Peyer's patch (tissue), 4 donors: ENCODE measurements around the gene CTNS. TPM values are rescaled to one million over a fixed set of nuclear protein-coding genes. Genes with fewer than 3 reads are reported as not detected.

ENCODE experiments used
- DNase-seq, 3 donors: peaks; one replicate each; pipeline ENCODE4 v3.0.0-alpha.2; 2017 to 2019
- H3K27ac ChIP-seq, 4 donors: fragments of 200-600 bp; sonication (generic); one replicate each; pipeline ENCODE4 v1.5.1; 2016 to 2019
- H3K27me3 ChIP-seq, 2 donors: fragments of 200-600 bp; sonication (generic); one replicate each; pipeline ENCODE4 v1.5.1; 2019
- H3K36me3 ChIP-seq, 3 donors: fragments of 200-600 bp; sonication (generic); one replicate each; pipeline ENCODE4 v1.5.1; 2016 to 2019
- H3K4me1 ChIP-seq, 4 donors: fragments of 200-600 bp; sonication (generic); one replicate each; pipeline ENCODE4 v1.5.1; 2016 to 2019
- H3K4me3 ChIP-seq, 4 donors: fragments of 200-600 bp; sonication (generic); 1 replicate in 3 of 4; 2 replicates in 1 of 4; pipeline ENCODE4 v1.5.1; 2016 to 2019; ENCODE audit warnings: mild to moderate bottlenecking in 1 of 4
- H3K9me3 ChIP-seq, 4 donors: fragments of 200-600 bp; sonication (generic); one replicate each; pipeline ENCODE4 v1.5.1; 2016 to 2019; ENCODE audit warnings: mild to moderate bottlenecking in 1 of 4
- POLR2A ChIP-seq, 2 donors: fragments of 450-650 bp; IDR thresholded peaks; one replicate each; pipeline ENCODE4 v1.5.1; 2017; ENCODE audit warnings: antibody characterized with exemption in 2 of 2, mild to moderate bottlenecking in 2 of 2, moderate library complexity in 2 of 2
- total RNA-seq, 4 donors: library from RNA; depleted of rRNA; stranded (reverse); fragments of >200 nt; gene quantifications; one replicate each; pipeline ENCODE4 v1.1.0, GENCODE V29; 2016
- TF ChIP-seq, protein P1 (sequence below), 6 experiments: fragments of 450-650 bp in 4 of 6; fragments of 200-600 bp in 2 of 6; sonication (generic) in 1 of 6; IDR thresholded peaks; one replicate each; pipeline ENCODE4 v1.5.1; 2017 to 2019; ENCODE audit warnings: antibody characterized with exemption in 6 of 6, mild to moderate bottlenecking in 3 of 6, moderate library complexity in 1 of 6

The CTNS gene
- total RNA-seq, 4 donors from 2014 or later = 21.5 to 30.1 (median 27.7) TPM

DNA sequence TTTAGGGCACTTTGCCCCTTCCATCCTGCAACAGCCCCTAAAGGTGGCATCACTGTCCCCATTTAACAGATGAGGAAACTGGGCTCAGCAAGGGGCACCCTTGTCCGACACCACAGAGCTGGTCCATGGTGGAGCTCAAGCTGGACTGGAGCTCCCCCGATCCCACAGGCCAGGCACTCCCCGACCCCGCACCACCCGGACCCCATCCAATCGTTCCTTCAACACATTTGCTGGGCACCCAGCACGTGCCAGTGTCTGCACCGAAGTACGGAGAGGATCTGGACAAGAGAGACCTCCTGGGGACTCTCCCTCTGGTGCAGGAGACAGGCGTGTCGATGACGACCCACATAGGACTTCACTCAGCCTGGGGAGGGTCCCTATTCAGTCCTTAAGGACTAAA is 45.5 kb downstream of the CTNS start:
- Histone ChIP-seq H3K36me3 (no peaks in the 10 kb centered on the region), H3K9me3 (no peaks in the 10 kb centered on the region)

DNA sequence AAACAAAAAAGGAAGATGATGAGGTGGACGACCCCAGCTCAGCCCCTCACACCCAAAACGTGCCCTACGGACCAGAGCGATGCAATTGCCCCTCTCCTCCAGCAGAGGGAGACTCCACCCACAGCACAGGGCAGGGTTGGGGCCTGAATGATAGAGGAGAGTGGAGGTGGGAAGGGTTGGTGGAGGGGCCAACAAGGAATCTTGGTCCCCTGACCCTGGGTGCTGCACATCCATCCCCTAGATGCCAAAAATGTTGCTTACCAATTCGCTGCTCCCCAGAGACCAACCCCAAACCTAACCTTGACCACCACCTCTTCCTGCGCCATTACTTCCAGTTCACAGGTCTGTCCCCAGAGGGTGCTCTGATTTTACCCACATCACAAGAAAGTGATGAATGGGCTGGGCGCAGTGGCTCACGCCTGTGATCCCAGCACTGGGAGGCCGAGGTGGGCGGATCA is 46.5 kb downstream of the CTNS start:
- Histone ChIP-seq H3K36me3 (no peaks in the 10 kb centered on the region), H3K9me3 (no peaks in the 10 kb centered on the region), H3K27me3 (no peaks in the 10 kb centered on the region), H3K4me3 (no peak overlapping the region), H3K4me1 (no peaks in the 10 kb centered on the region), H3K27ac (peak overlapping the region in 1 of 4 donors; percentile 19)
- no peak for TF ChIP-seq POLR2A (IDR thresholded peaks at IDR 0.05)
- TF ChIP-seq, protein P1, sequence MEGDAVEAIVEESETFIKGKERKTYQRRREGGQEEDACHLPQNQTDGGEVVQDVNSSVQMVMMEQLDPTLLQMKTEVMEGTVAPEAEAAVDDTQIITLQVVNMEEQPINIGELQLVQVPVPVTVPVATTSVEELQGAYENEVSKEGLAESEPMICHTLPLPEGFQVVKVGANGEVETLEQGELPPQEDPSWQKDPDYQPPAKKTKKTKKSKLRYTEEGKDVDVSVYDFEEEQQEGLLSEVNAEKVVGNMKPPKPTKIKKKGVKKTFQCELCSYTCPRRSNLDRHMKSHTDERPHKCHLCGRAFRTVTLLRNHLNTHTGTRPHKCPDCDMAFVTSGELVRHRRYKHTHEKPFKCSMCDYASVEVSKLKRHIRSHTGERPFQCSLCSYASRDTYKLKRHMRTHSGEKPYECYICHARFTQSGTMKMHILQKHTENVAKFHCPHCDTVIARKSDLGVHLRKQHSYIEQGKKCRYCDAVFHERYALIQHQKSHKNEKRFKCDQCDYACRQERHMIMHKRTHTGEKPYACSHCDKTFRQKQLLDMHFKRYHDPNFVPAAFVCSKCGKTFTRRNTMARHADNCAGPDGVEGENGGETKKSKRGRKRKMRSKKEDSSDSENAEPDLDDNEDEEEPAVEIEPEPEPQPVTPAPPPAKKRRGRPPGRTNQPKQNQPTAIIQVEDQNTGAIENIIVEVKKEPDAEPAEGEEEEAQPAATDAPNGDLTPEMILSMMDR (IDR thresholded peaks at IDR 0.05) = peak; percentile 78 to 90 (median 83)
- peak in 2 of 3 donors; percentile 52 to 71 for DNase-seq

More for the DNA sequence above, 45.5 kb downstream of the CTNS start:
- Histone ChIP-seq H3K27ac (no peak overlapping the region), H3K4me1 (no peaks in the 10 kb centered on the region), H3K27me3 (no peaks in the 10 kb centered on the region), H3K4me3 (no peak overlapping the region)
- no peak for DNase-seq
- TF ChIP-seq, protein P1 (IDR thresholded peaks at IDR 0.05) = no peak

DNA sequence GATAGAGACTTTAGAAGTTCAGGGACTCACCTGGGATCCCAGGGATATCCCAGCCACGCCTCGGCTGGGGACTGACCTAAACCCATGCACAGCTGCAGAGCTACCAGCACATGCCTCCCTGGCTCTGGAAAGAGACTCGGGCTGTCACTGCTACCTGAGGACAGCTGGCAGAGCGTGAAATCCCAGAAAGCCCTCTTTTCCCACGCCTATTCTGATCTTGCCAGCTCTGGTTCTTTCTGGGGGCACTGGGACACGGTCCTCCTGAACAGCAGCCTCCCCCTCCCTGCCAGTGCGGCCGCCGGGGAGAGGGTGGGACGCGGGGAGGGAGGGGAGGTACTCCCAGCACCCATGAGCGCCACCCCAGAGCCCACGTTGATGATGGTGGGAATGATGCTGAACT is 48.6 kb downstream of the CTNS start:
- Histone ChIP-seq H3K27me3 (no peaks in the 10 kb centered on the region), H3K4me3 (no peak overlapping the region), H3K36me3 (peaks cover 0 to 1% (median 0%) of the 10 kb centered on the region in 3 donors), H3K4me1 (peaks cover 0 to 6% (median 0%) of the 10 kb centered on the region in 4 donors), H3K27ac (peak overlapping the region in 1 of 4 donors; percentile 50), H3K9me3 (no peaks in the 10 kb centered on the region)
- no peak for DNase-seq
- no peak for TF ChIP-seq POLR2A (IDR thresholded peaks at IDR 0.05)
- TF ChIP-seq, protein P1 (IDR thresholded peaks at IDR 0.05) = no peak

DNA sequence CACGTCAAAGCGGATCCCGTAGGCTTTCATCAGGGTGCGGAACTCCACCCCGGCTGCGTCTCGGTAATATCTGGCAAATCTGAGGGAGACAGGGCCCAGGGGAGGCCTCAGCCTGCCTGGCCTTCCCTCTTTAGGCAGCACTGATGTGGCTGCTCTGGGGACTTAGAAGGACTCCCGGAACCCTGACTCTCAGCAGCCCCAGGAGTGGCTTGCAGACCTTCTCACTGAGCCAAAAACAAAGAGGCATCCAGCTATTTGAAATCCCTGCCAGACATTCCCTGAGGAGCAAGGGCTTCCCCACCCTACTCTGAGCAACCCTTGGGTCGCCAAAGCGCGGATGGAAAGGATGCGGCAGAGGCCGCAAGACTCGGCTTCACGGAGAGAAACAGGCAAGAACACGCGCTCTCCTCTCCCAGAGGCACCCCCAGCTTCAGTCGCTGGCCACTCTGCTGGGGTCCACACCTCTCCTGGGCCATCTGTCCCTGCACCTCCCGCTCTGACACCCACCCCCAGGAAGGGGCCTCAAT is 51.5 kb downstream of the CTNS start:
- peaks cover 0 to 4% (median 0%) of the 10 kb centered on the region in 3 donors for H3K36me3 ChIP-seq
- no peak overlapping the region for H3K4me3 ChIP-seq
- no peak for DNase-seq
- H3K4me1 ChIP-seq = peaks cover 0 to 7% (median 1%) of the 10 kb centered on the region in 4 donors
- H3K9me3 ChIP-seq = no peaks in the 10 kb centered on the region
- no peaks in the 10 kb centered on the region for H3K27me3 ChIP-seq
- peak overlapping the region in 1 of 4 donors; percentile 43 for H3K27ac ChIP-seq
- TF ChIP-seq, protein P1 (IDR thresholded peaks at IDR 0.05) = no peak
- no peak for TF ChIP-seq POLR2A (IDR thresholded peaks at IDR 0.05)

DNA sequence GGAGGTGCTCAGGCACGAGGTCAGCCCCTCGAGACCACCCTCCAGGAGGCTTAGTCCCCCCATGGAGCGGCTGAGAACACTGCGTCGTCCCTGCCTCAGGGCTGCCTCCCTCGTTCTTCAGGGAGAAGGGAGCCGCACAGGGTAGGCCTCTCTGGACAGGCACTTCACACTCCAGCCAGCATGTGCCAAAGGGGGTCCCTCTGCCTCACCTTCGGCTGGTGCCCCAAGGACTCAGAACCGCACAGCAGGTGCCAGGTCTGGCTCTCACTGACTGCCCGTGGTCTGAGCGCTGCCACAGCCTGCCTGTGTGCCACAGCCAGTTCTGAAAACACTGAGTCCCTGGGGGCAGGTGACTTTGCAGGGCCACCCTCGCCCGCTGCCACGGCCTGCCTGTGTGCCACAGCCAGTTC is 52.3 kb downstream of the CTNS start:
- TF ChIP-seq, protein P1 (IDR thresholded peaks at IDR 0.05) = no peak
- no peak for TF ChIP-seq POLR2A (IDR thresholded peaks at IDR 0.05)
- Histone ChIP-seq H3K4me1 (peaks cover 0 to 7% (median 3%) of the 10 kb centered on the region in 4 donors), H3K27me3 (no peaks in the 10 kb centered on the region)

More for the DNA sequence above, 52.3 kb downstream of the CTNS start:
- Histone ChIP-seq H3K9me3 (no peaks in the 10 kb centered on the region), H3K27ac (peak overlapping the region in 1 of 4 donors; percentile 49), H3K36me3 (peaks cover 0 to 4% (median 0%) of the 10 kb centered on the region in 3 donors), H3K4me3 (no peak overlapping the region)
- no peak for DNase-seq
